Esophagus squamous epithelium (tissue), 5 donors: ENCODE measurements around the gene CCDC170. TPM values are rescaled to one million over a fixed set of nuclear protein-coding genes. Genes with fewer than 3 reads are reported as not detected.

Experiments used
- DNase-seq: peaks from one replicate; lab custom pipeline; 2025; lab: John Stamatoyannopoulos, UW
- H3K27ac ChIP-seq, 4 donors: fragments of 200-600 bp; sonication (generic); one replicate each; pipeline ENCODE4 v1.5.1; 2016 to 2019; ENCODE audit warnings: mild to moderate bottlenecking in 1 of 4
- H3K27me3 ChIP-seq, 4 donors: fragments of 200-600 bp; sonication (generic); 1 replicate in 3 of 4; 2 replicates in 1 of 4; pipeline versions ENCODE4 v1.5.1 to v1.6.0; 2017 to 2021; ENCODE audit warnings: antibody characterized with exemption in 1 of 4
- H3K36me3 ChIP-seq, 3 donors: fragments of 200-600 bp; sonication (generic); one replicate each; pipeline ENCODE4 v1.5.1; 2016 to 2019
- H3K4me1 ChIP-seq, 3 donors: fragments of 200-600 bp; sonication (generic); one replicate each; pipeline ENCODE4 v1.5.1; 2017 to 2019
- H3K4me3 ChIP-seq, 4 donors: fragments of 200-600 bp; sonication (generic); 1 replicate in 3 of 4; 2 replicates in 1 of 4; pipeline ENCODE4 v1.5.1; 2016 to 2019; ENCODE audit warnings: mild to moderate bottlenecking in 2 of 4, moderate library complexity in 1 of 4
- H3K9me3 ChIP-seq, 3 donors: fragments of 200-600 bp; sonication (generic); one replicate each; pipeline ENCODE4 v1.5.1; 2016 to 2019
- CTCF ChIP-seq, 6 experiments: fragments of 450-650 bp in 4 of 6; fragments of 200-600 bp in 2 of 6; sonication (generic) in 2 of 6; IDR thresholded peaks; one replicate each; pipeline ENCODE4 v1.5.1; 2016 to 2019; ENCODE audit warnings: antibody characterized with exemption in 6 of 6, mild to moderate bottlenecking in 4 of 6, moderate library complexity in 4 of 6
- POLR2A ChIP-seq, 4 donors: fragments of 450-650 bp; IDR thresholded peaks; one replicate each; pipeline ENCODE4 v1.6.1; 2017; ENCODE audit warnings: antibody characterized with exemption in 4 of 4, mild to moderate bottlenecking in 4 of 4, moderate library complexity in 3 of 4
- WGBS, 2 donors: methylation state at CpG; one replicate each; pipeline ENCODE4 v1.1.5; 2018; 5-methylcytosine and 5-hydroxymethylcytosine counted together
- intact Hi-C: fragments of 100-400 bp; cut with DNase I; formaldehyde crosslinking; loops from one replicate; pipeline ENCODE4 v1.15.0; 2022
- total RNA-seq, 4 donors: library from RNA; depleted of rRNA; stranded (reverse); fragments of >200 nt; gene quantifications; one replicate each; pipeline ENCODE4 v1.1.0, GENCODE V29; 2016
- donor health status: DM: yes; HTN: yes; CAD: no.

The CCDC170 gene
- total RNA-seq, 4 donors from 2014 or later = 0.70 to 3.3 (median 0.95) TPM; not detected in 1

- H3K27ac ChIP-seq = no peak overlapping the region
Observed at GRCh38 chr6:151634336-151634720, 140.5 kb downstream of the CCDC170 start.

GRCh38 chr6:151635741-151636140, 141.9 kb downstream of the CCDC170 start:
- Histone ChIP-seq H3K9me3 (no peaks in the 10 kb centered on the region), H3K27me3 (no peaks in the 10 kb centered on the region), H3K4me3 (no peak overlapping the region), H3K27ac (no peak overlapping the region), H3K36me3 (no peaks in the 10 kb centered on the region), H3K4me1 (no peaks in the 10 kb centered on the region)
- TF ChIP-seq POLR2A (IDR thresholded peaks at IDR 0.05) (no peak), CTCF (IDR thresholded peaks at IDR 0.05) (no peak)
- 80 to 91% methylated on average over 3 of the region's 3 CpGs for WGBS, 2 donors
- DNase-seq = no peak
- intact Hi-C loops = no loop called here

More at GRCh38 chr6:151634336-151634720, 140.5 kb downstream of the CCDC170 start:
- Histone ChIP-seq H3K9me3 (no peaks in the 10 kb centered on the region), H3K4me3 (no peak overlapping the region), H3K36me3 (no peaks in the 10 kb centered on the region), H3K27me3 (no peaks in the 10 kb centered on the region), H3K4me1 (peaks cover 0 to 13% (median 0%) of the 10 kb centered on the region in 3 donors)
- intact Hi-C loops = no loop called here
- 71 to 90% methylated on average over 3 of the region's 3 CpGs for WGBS, 2 donors
- no peak for DNase-seq
- TF ChIP-seq POLR2A (IDR thresholded peaks at IDR 0.05) = no peak
- TF ChIP-seq CTCF (IDR thresholded peaks at IDR 0.05) = no peak

- 78 to 91% methylated on average over 3 of the region's 3 CpGs for WGBS, 2 donors
- H3K27ac ChIP-seq = no peak overlapping the region
- intact Hi-C loops = no loop called here
Observed at GRCh38 chr6:151637814-151638213, 144.0 kb downstream of the CCDC170 start.

GRCh38 chr6:151639750-151640149, 145.9 kb downstream of the CCDC170 start:
- TF ChIP-seq POLR2A (IDR thresholded peaks at IDR 0.05) (no peak), CTCF (IDR thresholded peaks at IDR 0.05) (no peak)
- no peak for DNase-seq
- H3K27ac ChIP-seq = no peak overlapping the region
- no peaks in the 10 kb centered on the region for H3K36me3 ChIP-seq
- WGBS, 2 donors = 76 to 83% methylated on average over 1 of the region's 1 CpG
- H3K9me3 ChIP-seq = no peaks in the 10 kb centered on the region
- H3K4me3 ChIP-seq = no peak overlapping the region
- H3K4me1 ChIP-seq = no peaks in the 10 kb centered on the region
- intact Hi-C loops = no loop called here
- no peaks in the 10 kb centered on the region for H3K27me3 ChIP-seq

More at GRCh38 chr6:151637814-151638213, 144.0 kb downstream of the CCDC170 start:
- Histone ChIP-seq H3K4me3 (no peak overlapping the region), H3K27me3 (no peaks in the 10 kb centered on the region), H3K4me1 (no peaks in the 10 kb centered on the region), H3K9me3 (no peaks in the 10 kb centered on the region), H3K36me3 (no peaks in the 10 kb centered on the region)
- TF ChIP-seq POLR2A (IDR thresholded peaks at IDR 0.05) (no peak), CTCF (IDR thresholded peaks at IDR 0.05) (no peak)
- no peak for DNase-seq

GRCh38 chr6:151641028-151641427, 147.2 kb downstream of the CCDC170 start:
- Histone ChIP-seq H3K4me3 (no peak overlapping the region), H3K27me3 (no peaks in the 10 kb centered on the region), H3K9me3 (no peaks in the 10 kb centered on the region), H3K27ac (no peak overlapping the region), H3K4me1 (no peaks in the 10 kb centered on the region), H3K36me3 (no peaks in the 10 kb centered on the region)
- TF ChIP-seq POLR2A (IDR thresholded peaks at IDR 0.05) (no peak), CTCF (IDR thresholded peaks at IDR 0.05) (no peak)
- no peak for DNase-seq
- 71 to 78% methylated on average over 3 of the region's 3 CpGs for WGBS, 2 donors
- intact Hi-C loops = no loop called here
